Fibroblast of mammary gland (primary cell): ENCODE results near the gene IL17RD.
A peak's percentile ranks its signal among the peaks of the same experiment; 100 is the strongest.

Experiments
- DNase-seq: peaks from one replicate; pipeline ENCODE4 v3.0.0-alpha.2; 2010; ENCODE audit warnings: low read depth
- H3K4me3 ChIP-seq: 2 replicates; pipeline ENCODE4 v1.5.1; 2011; ENCODE audit warnings: low read depth, mild to moderate bottlenecking, low read length, moderate library complexity; ENCODE audit not compliant: control insufficient read depth
- CTCF ChIP-seq: conservative IDR thresholded peaks from 2 replicates; pipeline ENCODE4 v1.5.1; 2011; ENCODE audit warnings: low read depth, low read length, inconsistent platforms; ENCODE audit not compliant: control insufficient read depth, insufficient read depth

Gene IL17RD

GRCh38 chr3:57057351-57057750 is 107.8 kb downstream of the IL17RD start:
- no peak for DNase-seq
- H3K4me3 ChIP-seq, result no peak overlapping the region
- TF ChIP-seq CTCF, result no peak

GRCh38 chr3:57053122-57053521 is 112.0 kb downstream of the IL17RD start:
- no peak for DNase-seq
- no peak for TF ChIP-seq CTCF
- H3K4me3 ChIP-seq, result no peak overlapping the region

- DNase-seq, result no peak
- no peak for TF ChIP-seq CTCF
Observed at GRCh38 chr3:57052662-57053061, 112.5 kb downstream of the IL17RD start.

GRCh38 chr3:57048728-57049127 is 116.4 kb downstream of the IL17RD start:
- DNase-seq, result no peak
- no peak for TF ChIP-seq CTCF
- H3K4me3 ChIP-seq, result no peak overlapping the region

More at GRCh38 chr3:57052662-57053061, 112.5 kb downstream of the IL17RD start:
- H3K4me3 ChIP-seq, result no peak overlapping the region

- H3K4me3 ChIP-seq, result no peak overlapping the region
- DNase-seq, result peak; percentile 89
- no peak for TF ChIP-seq CTCF
Observed at GRCh38 chr3:57048052-57048671, 117.0 kb downstream of the IL17RD start.

- no peak for TF ChIP-seq CTCF
- no peak overlapping the region for H3K4me3 ChIP-seq
- DNase-seq, result no peak
Observed at GRCh38 chr3:57046101-57046765, 118.9 kb downstream of the IL17RD start.
